ENCODE results near the gene PDE10A. TPM values are rescaled to one million over a fixed set of nuclear protein-coding genes. Genes with fewer than 3 reads are reported as not detected.

PDE10A gene
- total RNA-seq, 4 donors from 2014 or later: 3.5 to 10.0 (median 6.2) TPM

DNA sequence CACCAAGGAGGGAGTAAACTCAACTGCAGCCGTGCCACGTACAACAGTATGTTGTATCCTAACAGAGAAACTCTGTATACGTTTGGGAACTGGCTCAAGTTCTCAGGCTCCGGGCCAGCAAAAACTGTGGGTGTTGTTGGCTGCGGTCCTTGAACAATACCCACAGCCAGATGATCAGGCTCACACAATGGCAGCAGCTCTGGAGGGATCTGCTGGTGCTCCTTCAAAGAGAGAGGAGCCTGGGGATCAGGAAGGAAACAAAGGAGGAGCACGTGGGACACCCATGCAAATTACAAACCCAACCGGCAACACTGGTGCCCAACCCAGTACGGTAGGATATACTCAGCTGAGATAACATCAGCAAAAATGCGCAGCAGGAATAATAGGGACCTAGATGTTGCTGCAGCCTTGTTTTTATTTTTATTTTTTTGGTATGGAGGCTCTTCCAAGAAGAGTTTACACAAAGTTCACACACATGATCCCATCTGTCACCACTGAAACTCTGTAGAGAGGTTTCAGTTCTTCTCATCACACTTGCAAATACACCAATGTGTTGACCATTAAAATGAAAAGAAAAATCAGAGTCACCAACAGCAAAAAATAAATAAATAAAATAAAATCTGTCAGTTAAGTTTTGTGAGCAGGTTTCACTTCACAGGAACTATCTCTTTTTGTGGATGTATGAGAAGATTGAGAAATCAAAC, 41.2 kb upstream of the PDE10A start:
- Histone ChIP-seq H3K36me3 (no peaks in the 10 kb centered on the region), H3K4me3 (no peak overlapping the region), H3K27ac (no peak overlapping the region), H3K9me3 (peaks cover 0 to 7% (median 0%) of the 10 kb centered on the region in 4 donors), H3K4me1 (peaks cover 0 to 16% (median 0%) of the 10 kb centered on the region in 4 donors), H3K27me3 (no peaks in the 10 kb centered on the region)
- TF ChIP-seq, protein P1, sequence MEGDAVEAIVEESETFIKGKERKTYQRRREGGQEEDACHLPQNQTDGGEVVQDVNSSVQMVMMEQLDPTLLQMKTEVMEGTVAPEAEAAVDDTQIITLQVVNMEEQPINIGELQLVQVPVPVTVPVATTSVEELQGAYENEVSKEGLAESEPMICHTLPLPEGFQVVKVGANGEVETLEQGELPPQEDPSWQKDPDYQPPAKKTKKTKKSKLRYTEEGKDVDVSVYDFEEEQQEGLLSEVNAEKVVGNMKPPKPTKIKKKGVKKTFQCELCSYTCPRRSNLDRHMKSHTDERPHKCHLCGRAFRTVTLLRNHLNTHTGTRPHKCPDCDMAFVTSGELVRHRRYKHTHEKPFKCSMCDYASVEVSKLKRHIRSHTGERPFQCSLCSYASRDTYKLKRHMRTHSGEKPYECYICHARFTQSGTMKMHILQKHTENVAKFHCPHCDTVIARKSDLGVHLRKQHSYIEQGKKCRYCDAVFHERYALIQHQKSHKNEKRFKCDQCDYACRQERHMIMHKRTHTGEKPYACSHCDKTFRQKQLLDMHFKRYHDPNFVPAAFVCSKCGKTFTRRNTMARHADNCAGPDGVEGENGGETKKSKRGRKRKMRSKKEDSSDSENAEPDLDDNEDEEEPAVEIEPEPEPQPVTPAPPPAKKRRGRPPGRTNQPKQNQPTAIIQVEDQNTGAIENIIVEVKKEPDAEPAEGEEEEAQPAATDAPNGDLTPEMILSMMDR (IDR thresholded peaks at IDR 0.05): no peak
- TF ChIP-seq POLR2A (IDR thresholded peaks at IDR 0.05) (no peak), EP300 (IDR thresholded peaks at IDR 0.05) (peak in 1 of 2 donors; percentile 13)
- WGBS, 2 donors: 12 to 18% methylated on average over 9 of the region's 9 CpGs
- DNase-seq (ENCODE audit: low spot score in 2 of 2): no peak

DNA sequence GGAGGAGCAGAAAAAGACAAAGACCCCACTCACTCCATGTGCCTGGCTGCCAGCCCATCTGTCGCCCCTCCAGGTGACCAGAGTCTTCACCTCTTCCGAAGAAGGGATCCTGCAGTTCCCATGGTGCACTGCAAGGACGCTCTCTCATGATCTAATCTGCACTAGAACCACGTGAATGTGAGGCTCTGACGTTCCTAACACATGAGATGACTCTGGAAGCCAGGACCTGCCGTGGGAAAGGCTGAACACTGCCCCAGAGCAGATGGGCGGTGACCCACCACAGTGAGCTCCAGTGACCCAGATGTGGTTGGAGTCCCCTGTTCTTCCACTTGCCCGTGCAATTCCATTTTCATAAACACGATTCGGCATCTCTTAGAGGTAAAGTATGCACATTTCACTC, 39.6 kb upstream of the PDE10A start:
- Histone ChIP-seq H3K36me3 (no peaks in the 10 kb centered on the region), H3K27ac (no peak overlapping the region), H3K9me3 (peaks cover 0 to 22% (median 2%) of the 10 kb centered on the region in 4 donors), H3K4me1 (peaks cover 0 to 16% (median 0%) of the 10 kb centered on the region in 4 donors), H3K4me3 (no peak overlapping the region), H3K27me3 (no peaks in the 10 kb centered on the region)
- TF ChIP-seq, protein P1 (IDR thresholded peaks at IDR 0.05): no peak
- TF ChIP-seq EP300 (IDR thresholded peaks at IDR 0.05): no peak
- no peak for TF ChIP-seq POLR2A (IDR thresholded peaks at IDR 0.05)
- WGBS, 2 donors: 75 to 79% methylated on average over 10 of the region's 10 CpGs
- DNase-seq (ENCODE audit: low spot score in 2 of 2): no peak

DNA sequence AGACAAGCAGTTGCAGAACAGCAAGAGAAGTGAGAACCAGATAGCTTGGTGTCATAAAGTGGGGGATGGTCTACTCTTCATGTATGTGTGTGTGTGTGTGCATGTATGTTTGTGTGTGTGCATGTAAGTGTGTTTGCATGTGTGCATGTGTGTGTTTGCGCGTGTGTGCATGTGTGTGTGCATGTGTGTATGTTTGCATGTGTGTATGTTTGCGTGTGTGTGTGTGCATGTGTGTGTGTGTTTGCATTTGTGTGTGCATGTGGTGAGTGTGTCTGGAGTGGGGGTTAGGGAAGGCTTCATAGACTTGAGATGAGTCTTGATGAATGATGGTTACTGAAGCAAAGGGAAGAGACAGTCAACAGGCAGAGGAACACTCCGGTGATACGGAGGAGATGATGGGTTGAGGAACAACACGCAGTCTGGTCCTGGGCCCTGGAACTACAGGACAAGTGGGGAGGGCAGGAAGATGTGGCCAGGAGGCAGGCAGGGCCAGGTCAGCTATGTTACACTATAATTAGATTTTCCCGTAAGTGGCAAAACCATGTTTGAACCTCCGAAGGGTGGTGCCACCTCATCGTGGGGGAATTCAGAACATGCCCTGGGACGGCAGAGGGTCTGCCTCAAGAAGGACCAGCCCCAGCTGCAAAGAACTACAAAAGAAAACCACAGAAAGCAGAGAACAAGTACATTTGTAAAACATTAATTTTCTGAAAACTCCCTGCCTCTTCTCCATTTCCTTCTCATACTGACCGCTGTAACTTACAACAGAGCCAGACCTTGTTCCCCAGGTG, 38.7 kb upstream of the PDE10A start:
- Histone ChIP-seq H3K4me1 (peaks cover 0 to 16% (median 0%) of the 10 kb centered on the region in 4 donors), H3K36me3 (no peaks in the 10 kb centered on the region), H3K27me3 (no peaks in the 10 kb centered on the region), H3K27ac (no peak overlapping the region), H3K9me3 (peaks cover 0 to 28% (median 4%) of the 10 kb centered on the region in 4 donors), H3K4me3 (no peak overlapping the region)
- TF ChIP-seq POLR2A (IDR thresholded peaks at IDR 0.05): no peak
- no peak for TF ChIP-seq EP300 (IDR thresholded peaks at IDR 0.05)
- TF ChIP-seq, protein P1 (IDR thresholded peaks at IDR 0.05): no peak
- DNase-seq (ENCODE audit: low spot score in 2 of 2): no peak
- 92 to 94% methylated on average over 11 of the region's 11 CpGs for WGBS, 2 donors

DNA sequence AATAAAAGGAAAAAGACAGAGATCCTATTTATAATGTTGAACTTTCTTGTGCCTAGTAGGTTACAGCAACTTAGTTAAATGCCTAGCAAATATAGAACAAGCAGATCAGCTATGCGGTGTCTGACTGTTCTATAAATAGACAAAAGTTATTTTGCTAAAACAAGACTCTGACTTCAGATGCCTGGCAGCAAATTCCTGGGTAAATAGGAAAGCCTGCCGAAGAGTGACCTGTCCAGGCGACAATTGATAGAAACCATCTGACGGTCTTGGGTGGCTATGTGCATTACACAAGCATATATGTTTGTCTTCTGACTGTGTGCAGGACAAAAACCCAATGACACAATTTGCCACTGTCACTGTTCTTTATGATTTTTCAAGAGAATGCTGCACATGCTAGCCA, 38.0 kb upstream of the PDE10A start:
- Histone ChIP-seq H3K27me3 (no peaks in the 10 kb centered on the region), H3K4me3 (no peak overlapping the region), H3K36me3 (no peaks in the 10 kb centered on the region), H3K9me3 (peaks cover 0 to 29% (median 5%) of the 10 kb centered on the region in 4 donors), H3K27ac (no peak overlapping the region), H3K4me1 (peaks cover 0 to 16% (median 0%) of the 10 kb centered on the region in 4 donors)
- TF ChIP-seq, protein P1 (IDR thresholded peaks at IDR 0.05): no peak
- TF ChIP-seq EP300 (IDR thresholded peaks at IDR 0.05): no peak
- no peak for TF ChIP-seq POLR2A (IDR thresholded peaks at IDR 0.05)
- DNase-seq (ENCODE audit: low spot score in 2 of 2): no peak
- 62 to 72% methylated on average over 4 of the region's 4 CpGs for WGBS, 2 donors

DNA sequence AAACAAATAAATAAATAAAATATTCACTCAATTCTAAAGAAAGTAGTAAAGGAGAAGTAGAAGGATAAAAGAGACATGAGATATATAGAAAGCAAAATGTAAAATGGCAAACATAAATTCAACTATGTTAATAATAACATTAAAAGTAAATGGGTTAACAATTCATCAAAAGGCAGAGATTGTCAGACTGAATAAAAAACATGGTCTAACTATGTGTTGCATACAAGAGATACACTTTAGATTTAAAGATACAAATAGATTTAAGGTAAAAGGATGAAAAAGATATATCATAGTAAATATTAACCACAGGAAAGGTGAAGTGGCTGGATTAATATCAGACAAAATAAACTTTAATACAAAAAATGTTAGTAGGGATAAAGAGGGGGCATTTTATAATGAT, 35.8 kb upstream of the PDE10A start:
- TF ChIP-seq POLR2A (IDR thresholded peaks at IDR 0.05) (no peak), EP300 (IDR thresholded peaks at IDR 0.05) (no peak)
- TF ChIP-seq, protein P1 (IDR thresholded peaks at IDR 0.05): no peak
- no peak overlapping the region for H3K27ac ChIP-seq
- H3K36me3 ChIP-seq: no peaks in the 10 kb centered on the region
- no peak overlapping the region for H3K4me3 ChIP-seq
- H3K4me1 ChIP-seq: peaks cover 0 to 6% (median 0%) of the 10 kb centered on the region in 4 donors
- no peak for DNase-seq (ENCODE audit: low spot score in 2 of 2)
- peaks cover 0 to 29% (median 5%) of the 10 kb centered on the region in 4 donors for H3K9me3 ChIP-seq
- H3K27me3 ChIP-seq: no peaks in the 10 kb centered on the region

Measured in tibial nerve (tissue), 4 donors.